Measurements from ENCODE around the gene DIO1. TPM values are rescaled to one million over a fixed set of nuclear protein-coding genes. Genes with fewer than 3 reads are reported as not detected.

DIO1 gene
- polyA plus RNA-seq, 1 donor from 2014 or later: not detected

DNA sequence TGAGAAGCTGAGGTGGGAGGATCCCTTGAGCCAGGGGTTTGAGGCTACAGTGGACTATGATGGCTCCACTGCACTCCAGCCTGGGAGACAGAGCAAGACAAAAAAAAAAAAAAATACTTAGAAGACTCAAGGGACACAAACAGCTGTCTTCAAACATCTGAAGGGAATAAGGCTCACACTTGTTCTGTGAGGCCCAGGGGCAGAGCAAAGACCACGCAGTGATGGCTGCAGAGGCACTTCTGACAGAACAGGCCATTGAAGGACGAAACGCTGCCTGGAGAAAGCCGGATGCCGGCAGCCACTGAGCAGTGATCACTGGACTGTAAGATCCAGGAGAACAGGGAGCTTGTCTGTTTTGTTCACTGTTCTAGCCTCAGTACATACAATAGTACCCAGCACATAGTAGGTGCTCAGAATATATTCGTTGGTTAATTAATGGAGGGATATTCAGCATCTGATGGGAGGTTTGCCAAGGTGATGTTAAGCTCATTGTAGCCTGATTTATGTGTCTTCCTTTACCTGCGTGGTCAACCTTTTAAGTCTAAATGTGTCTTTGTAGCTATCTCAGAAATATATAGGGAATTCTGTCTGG is 43.8 kb upstream of the DIO1 start:
- H3K9me2 ChIP-seq (ENCODE audit: insufficient read depth, low read length): no peaks in the 10 kb centered on the region
- H3K36me3 ChIP-seq (ENCODE audit: insufficient read depth, low read length): peaks cover 6% of the 10 kb centered on the region
- H3K27me3 ChIP-seq (ENCODE audit: insufficient read depth, low read depth, low read length): no peaks in the 10 kb centered on the region
- H3K4me3 ChIP-seq (ENCODE audit: low read length): no peak overlapping the region
- no peak overlapping the region for H3K4me2 ChIP-seq (ENCODE audit: low read length)
- no peaks in the 10 kb centered on the region for H4K20me1 ChIP-seq (ENCODE audit: insufficient read depth)
- no peaks in the 10 kb centered on the region for H3F3A ChIP-seq (ENCODE audit: insufficient read depth, low read length, poor library complexity, severe bottlenecking)
- no peaks in the 10 kb centered on the region for H3K79me2 ChIP-seq (replicated peaks; ENCODE audit: insufficient read depth, low read length)
- no peak overlapping the region for H3K9ac ChIP-seq (ENCODE audit: low read length)
- H2AFZ ChIP-seq (ENCODE audit: low read depth, low read length): no peak overlapping the region
- no peak overlapping the region for H3K27ac ChIP-seq (ENCODE audit: low read length)
- H3K9me3 ChIP-seq (ENCODE audit: low read length): no peaks in the 10 kb centered on the region
- no peak for TF ChIP-seq EZH2 (IDR thresholded peaks at IDR 0.05; ENCODE audit: borderline replicate concordance, insufficient read depth, low read length, poor library complexity, severe bottlenecking)
- TF ChIP-seq REST (IDR thresholded peaks at IDR 0.05; ENCODE audit: borderline replicate concordance): no peak
- no peak for TF ChIP-seq POLR2AphosphoS5 (IDR thresholded peaks at IDR 0.05)
- no peak for TF ChIP-seq CTCF (IDR thresholded peaks at IDR 0.05; ENCODE audit: poor library complexity, severe bottlenecking)
- no peak for TF ChIP-seq SMC3 (conservative IDR thresholded peaks at IDR 0.05; ENCODE audit: poor library complexity)
- no peak for TF ChIP-seq RAD21 (conservative IDR thresholded peaks at IDR 0.05)
- TF ChIP-seq EP300 (conservative IDR thresholded peaks at IDR 0.05; ENCODE audit: poor library complexity, severe bottlenecking): no peak
- TF ChIP-seq MXI1 (conservative IDR thresholded peaks at IDR 0.05; ENCODE audit: poor library complexity, severe bottlenecking): no peak
- TF ChIP-seq TAF1 (IDR thresholded peaks at IDR 0.05; ENCODE audit: low read depth): no peak

DNA sequence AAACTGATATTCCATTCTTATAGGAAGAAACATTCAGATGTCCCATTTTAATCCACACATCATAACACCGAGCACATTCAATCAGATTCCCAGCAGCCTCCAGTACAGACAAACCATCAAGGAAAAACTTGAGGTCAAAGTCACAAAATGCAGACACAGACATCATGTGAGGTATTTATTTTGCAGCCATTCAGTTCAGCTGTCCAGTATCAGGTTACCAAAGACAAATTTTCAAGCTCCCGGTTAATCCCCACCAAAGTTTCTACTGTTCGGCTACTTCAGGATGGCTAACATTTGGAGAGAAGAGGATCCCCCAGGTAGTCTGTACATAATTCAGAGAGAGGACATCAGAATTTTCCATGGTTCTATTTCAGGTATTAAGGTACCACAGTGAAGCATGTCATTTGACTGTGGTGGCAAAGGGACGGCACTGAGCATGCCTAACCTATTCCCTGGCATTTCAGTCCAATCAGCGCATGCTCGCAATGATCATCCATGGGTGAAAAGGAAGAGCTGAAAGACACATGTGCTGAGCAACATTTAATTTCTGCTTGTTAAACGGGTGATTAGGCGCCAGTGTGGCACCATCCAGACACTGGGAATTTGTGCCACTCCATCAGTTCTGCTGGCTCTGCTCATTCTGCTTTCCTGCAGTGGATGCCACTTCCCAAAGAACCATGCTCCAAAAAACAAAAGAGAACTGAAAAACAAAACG is 42.3 kb upstream of the DIO1 start:
- Histone ChIP-seq H2AFZ (ENCODE audit: low read depth, low read length) (no peak overlapping the region), H3K9ac (ENCODE audit: low read length) (no peak overlapping the region), H3K9me2 (ENCODE audit: insufficient read depth, low read length) (no peaks in the 10 kb centered on the region), H3K9me3 (ENCODE audit: low read length) (no peaks in the 10 kb centered on the region), H3K4me2 (ENCODE audit: low read length) (no peak overlapping the region), H4K20me1 (ENCODE audit: insufficient read depth) (no peaks in the 10 kb centered on the region), H3K36me3 (ENCODE audit: insufficient read depth, low read length) (peaks cover 6% of the 10 kb centered on the region), H3K27me3 (ENCODE audit: insufficient read depth, low read depth, low read length) (no peaks in the 10 kb centered on the region), H3K79me2 (replicated peaks; ENCODE audit: insufficient read depth, low read length) (no peaks in the 10 kb centered on the region), H3K27ac (ENCODE audit: low read length) (no peak overlapping the region), H3K4me3 (ENCODE audit: low read length) (no peak overlapping the region), H3F3A (ENCODE audit: insufficient read depth, low read length, poor library complexity, severe bottlenecking) (no peaks in the 10 kb centered on the region)
- TF ChIP-seq REST (IDR thresholded peaks at IDR 0.05; ENCODE audit: borderline replicate concordance): no peak
- TF ChIP-seq EZH2 (IDR thresholded peaks at IDR 0.05; ENCODE audit: borderline replicate concordance, insufficient read depth, low read length, poor library complexity, severe bottlenecking): no peak
